H1 (cell line): ENCODE results near the gene CDC42EP4. TPM values are rescaled to one million over a fixed set of nuclear protein-coding genes. Genes with fewer than 3 reads are reported as not detected.

Source experiments
- ASH2L ChIP-seq: fragments of 200-600, 300-600 bp; sonication (generic); IDR thresholded peaks from one replicate; pipeline ENCODE4 v1.7.1; 2017; ENCODE audit warnings: low read length
- BCL11A ChIP-seq, 2 experiments: IDR thresholded peaks; one replicate each; pipeline ENCODE4 v1.6.1; 2011; ENCODE audit warnings: low read depth in 2 of 2, low read length in 2 of 2, mild to moderate bottlenecking in 2 of 2
- CBX8 ChIP-seq: fragments of 300-800, 300-1000 bp; sonication (generic); IDR thresholded peaks from 2 replicates; pipeline ENCODE4 v1.7.1; 2016; ENCODE audit warnings: low read depth, low read length, borderline replicate concordance
- CHD1 ChIP-seq: IDR thresholded peaks from 2 replicates; pipeline ENCODE4 v1.6.1; 2012; ENCODE audit warnings: low read depth, low read length, improper control_type of control experiment
- JUND ChIP-seq: IDR thresholded peaks from 2 replicates; pipeline ENCODE4 v1.6.1; 2011; ENCODE audit warnings: mild to moderate bottlenecking, improper control_type of control experiment, low read length
- KDM1A ChIP-seq: fragments of 200-600, 300-600 bp; sonication (generic); IDR thresholded peaks from 2 replicates; pipeline ENCODE4 v1.7.1; 2016; ENCODE audit warnings: mild to moderate bottlenecking, low read length, borderline replicate concordance
- KDM4A ChIP-seq: IDR thresholded peaks from one replicate; pipeline ENCODE4 v1.7.1; 2012; ENCODE audit warnings: low read depth, mild to moderate bottlenecking, moderate library complexity, low read length, inconsistent platforms; ENCODE audit not compliant: severe bottlenecking
- NRF1 ChIP-seq: IDR thresholded peaks from 2 replicates; pipeline ENCODE4 v1.6.1; 2011; ENCODE audit warnings: mild to moderate bottlenecking, low read depth, low read length, improper control_type of control experiment
- POLR2AphosphoS5 ChIP-seq: IDR thresholded peaks from 2 replicates; pipeline ENCODE4 v1.6.1; 2011; ENCODE audit warnings: low read depth, low read length
- RFX5 ChIP-seq: IDR thresholded peaks from 2 replicates; pipeline ENCODE4 v1.6.1; 2011; ENCODE audit warnings: low read depth, low read length, improper control_type of control experiment, borderline replicate concordance
- RXRA ChIP-seq: IDR thresholded peaks from 2 replicates; pipeline ENCODE4 v1.6.1; 2011; ENCODE audit warnings: low read depth, mild to moderate bottlenecking, low read length, moderate library complexity; ENCODE audit not compliant: insufficient read depth
- SIRT6 ChIP-seq: IDR thresholded peaks from one replicate; pipeline ENCODE4 v1.7.1; 2012; ENCODE audit warnings: low read length, inconsistent platforms
- TBP ChIP-seq: IDR thresholded peaks from 2 replicates; pipeline ENCODE4 v1.6.1; 2011; ENCODE audit warnings: low read depth, low read length, improper control_type of control experiment
- TEAD4 ChIP-seq: IDR thresholded peaks from 2 replicates; pipeline ENCODE4 v1.6.1; 2012; ENCODE audit warnings: low read depth, low read length, inconsistent platforms, mixed read lengths
- polyA plus RNA-seq, 7 experiments: library from polyadenylated mRNA; depleted of rRNA in 3 of 7; stranded (reverse) in 5 of 7; unstranded in 2 of 7; fragments of >200 nt in 5 of 7; fragments of 200-250 nt in 2 of 7; gene quantifications; 1 replicate in 5 of 7; 2 replicates in 1 of 7; 4 replicates in 1 of 7; pipeline versions ENCODE4 v1.2.1 to v1.2.3, GENCODE V29; 2011 to 2013; ENCODE audit warnings: missing spikeins in 2 of 7, mixed read lengths in 2 of 7
- total RNA-seq: library from RNA; stranded (reverse); fragmentation: NEBNext Ultra II Directional; extraction: Animal tissue kit (Norgen Biotek cat#: 25700); gene quantifications from 2 replicates; pipeline ENCODE4 v1.2.1, GENCODE V29; 2021

Gene CDC42EP4
- total and polyA plus RNA-seq, 2 of the 8 experiments (the other 6 are each of a cell fraction or from before 2014, with no cell fraction given): 8.8 to 12.6 TPM

DNA sequence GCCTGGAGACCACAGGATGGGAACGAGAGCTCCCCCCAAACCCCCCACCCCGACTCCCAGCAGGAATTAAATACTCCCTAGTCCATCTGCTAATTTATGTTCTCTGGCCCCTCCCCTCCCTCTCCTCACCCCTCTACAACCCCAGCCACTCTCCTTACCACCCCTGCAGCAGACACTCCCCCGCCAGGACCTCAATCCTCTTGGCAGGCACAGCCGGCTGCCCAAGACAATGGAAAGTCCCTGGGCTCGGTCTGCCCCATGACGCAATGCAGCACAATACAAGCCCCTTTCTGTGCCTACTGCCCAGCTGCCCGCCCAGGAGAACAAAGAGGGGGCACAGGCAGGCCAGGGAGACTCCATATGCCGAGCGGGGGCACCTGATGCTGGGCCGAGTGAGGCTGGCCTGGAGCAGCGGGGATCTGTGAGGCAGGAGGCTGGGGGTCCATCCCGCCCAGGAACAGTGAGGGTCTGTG lies 30.3 kb upstream of the CDC42EP4 start (continued):
- TF ChIP-seq TEAD4 (no peak), TBP (no peak), BCL11A (IDR thresholded peaks at IDR 0.05; ENCODE audit: low read depth in 2 of 2, low read length in 2 of 2) (no peak), JUND (peak; percentile 76), CBX8 (no peak), NRF1 (no peak), ASH2L (no peak), RFX5 (no peak), POLR2AphosphoS5 (no peak), KDM4A (no peak), SIRT6 (no peak), RXRA (0 out of 2 replicates have a peak, but pooled peaks have one; percentile 85), CHD1 (no peak), KDM1A (no peak)
